COLO829 (cell line): ENCODE results near the gene NMB.
"Not testable (repeated sequence)": the region's sequence is repeated elsewhere in the genome, so short reads cannot be mapped to it uniquely, and the experiment has no call there.

ENCODE experiments used
- DNase-seq: peaks from one replicate; pipeline ENCODE4 v3.0.0; 2012; ENCODE audit warnings: low spot score

Gene NMB

GRCh38 chr15:84658080-84658787 is at the start of gene NMB:
NMB (minus strand) TSS chr15:84658199; CDS start chr15:84658152, 47 bp downstream.
- peak; percentile 83 for DNase-seq

GRCh38 chr15:84703808-84704207 is 45.8 kb upstream of the NMB start:
- DNase-seq, result no peak

GRCh38 chr15:84702961-84703482 is 45.0 kb upstream of the NMB start:
- no peak for DNase-seq

GRCh38 chr15:84699538-84700191 is 41.7 kb upstream of the NMB start:
- no peak for DNase-seq

- DNase-seq, result no peak
Measured at GRCh38 chr15:84697236-84697990, 39.4 kb upstream of the NMB start.

GRCh38 chr15:84696757-84697156 is 38.8 kb upstream of the NMB start:
- DNase-seq, result no peak

GRCh38 chr15:84690342-84690741 is 32.3 kb upstream of the NMB start:
- no peak for DNase-seq

GRCh38 chr15:84689858-84690257 is 31.9 kb upstream of the NMB start:
- DNase-seq, result no peak

- DNase-seq, result not testable (repeated sequence)
Measured at GRCh38 chr15:84686446-84686845, 28.4 kb upstream of the NMB start.

- DNase-seq, result no peak
Measured at GRCh38 chr15:84685304-84685703, 27.3 kb upstream of the NMB start.

GRCh38 chr15:84684092-84684491 is 26.1 kb upstream of the NMB start:
- DNase-seq, result no peak

- DNase-seq, result no peak
Measured at GRCh38 chr15:84681831-84682230, 23.8 kb upstream of the NMB start.

- no peak for DNase-seq
Measured at GRCh38 chr15:84671211-84671610, 13.2 kb upstream of the NMB start.

GRCh38 chr15:84669726-84670125 is 11.7 kb upstream of the NMB start:
- no peak for DNase-seq

- no peak for DNase-seq
Measured at GRCh38 chr15:84668221-84668982, 10.4 kb upstream of the NMB start.

GRCh38 chr15:84666373-84666772 is 8.4 kb upstream of the NMB start:
- no peak for DNase-seq

GRCh38 chr15:84661001-84661400 is 3.0 kb upstream of the NMB start:
- no peak for DNase-seq

GRCh38 chr15:84659904-84660781 is 2.1 kb upstream of the NMB start:
- DNase-seq, result no peak

GRCh38 chr15:84658788-84659411 is 901 bp upstream of the NMB start:
- DNase-seq, result no peak

GRCh38 chr15:84657748-84658079 is 285 bp downstream of the NMB start:
- DNase-seq, result no peak

GRCh38 chr15:84656972-84657371 is 1.0 kb downstream of the NMB start:
- DNase-seq, result no peak
